Progenitor cell of endocrine pancreas (in vitro differentiated cells): Measurements from ENCODE around the gene MKS1. TPM values are rescaled to one million over a fixed set of nuclear protein-coding genes. Genes with fewer than 3 reads are reported as not detected.

Source experiments
- DNase-seq: peaks from one replicate; pipeline ENCODE4 v3.0.0; 2021; ENCODE audit warnings: low spot score; ENCODE audit not compliant: unreplicated experiment
- H3K27ac Mint-ChIP-seq: 2 replicates; pipeline ENCODE4 v1.8.0; 2021; ENCODE audit warnings: mild to moderate bottlenecking, moderate library complexity, mixed read lengths
- H3K27me3 Mint-ChIP-seq: 2 replicates; pipeline ENCODE4 v1.8.0; 2021; ENCODE audit warnings: mixed read lengths
- H3K36me3 Mint-ChIP-seq: 2 replicates; pipeline ENCODE4 v1.8.0; 2022; ENCODE audit warnings: mixed read lengths; ENCODE audit not compliant: insufficient read depth
- H3K4me1 Mint-ChIP-seq: 2 replicates; pipeline ENCODE4 v1.8.0; 2021; ENCODE audit warnings: low read depth, mixed read lengths
- H3K4me3 Mint-ChIP-seq: 2 replicates; pipeline ENCODE4 v1.8.0; 2021; ENCODE audit warnings: low read depth, mild to moderate bottlenecking, moderate library complexity, mixed read lengths
- H3K9me3 Mint-ChIP-seq: 2 replicates; pipeline ENCODE4 v1.8.0; 2021; ENCODE audit warnings: low read depth, mixed read lengths
- total RNA-seq: library from RNA; stranded (reverse); gene quantifications from 2 replicates; pipeline ENCODE4 v1.2.1, GENCODE V29; 2021
- TF ChIP-seq, protein P1 (sequence below): fragments of 200-600 bp; sonication (generic); IDR thresholded peaks from one replicate; pipeline ENCODE4 v1.5.0; 2021; ENCODE audit warnings: antibody characterized with exemption, mild to moderate bottlenecking; ENCODE audit not compliant: unreplicated experiment

Gene MKS1
- total RNA-seq, 1 donor from 2014 or later = 40.0 TPM

DNA sequence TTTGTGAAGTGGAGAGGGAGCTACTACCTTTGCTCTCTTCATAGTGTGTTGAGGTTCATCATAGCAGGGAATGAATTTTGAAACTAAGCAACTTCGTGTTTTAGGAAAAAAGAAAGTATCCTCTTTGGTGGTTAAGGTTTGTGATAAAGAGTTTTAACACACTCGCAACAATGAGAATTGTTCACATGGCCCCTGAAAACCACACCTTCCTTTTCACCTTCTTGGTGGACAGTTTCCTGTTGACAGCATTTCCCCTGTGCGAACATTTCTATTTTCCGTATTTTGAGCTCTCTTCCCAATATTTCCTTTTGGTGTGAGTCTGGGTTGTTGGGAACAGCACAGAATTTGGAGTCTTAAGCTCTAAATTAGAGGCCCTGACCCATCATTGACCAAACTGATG, 48.4 kb downstream of the MKS1 start:
- Mint-ChIP-seq H3K36me3 (no peaks in the 10 kb centered on the region), H3K27me3 (peaks cover 84% of the 10 kb centered on the region), H3K27ac (no peak overlapping the region), H3K4me1 (no peaks in the 10 kb centered on the region), H3K9me3 (no peaks in the 10 kb centered on the region), H3K4me3 (no peak overlapping the region)
- no peak for DNase-seq
- TF ChIP-seq, protein P1, sequence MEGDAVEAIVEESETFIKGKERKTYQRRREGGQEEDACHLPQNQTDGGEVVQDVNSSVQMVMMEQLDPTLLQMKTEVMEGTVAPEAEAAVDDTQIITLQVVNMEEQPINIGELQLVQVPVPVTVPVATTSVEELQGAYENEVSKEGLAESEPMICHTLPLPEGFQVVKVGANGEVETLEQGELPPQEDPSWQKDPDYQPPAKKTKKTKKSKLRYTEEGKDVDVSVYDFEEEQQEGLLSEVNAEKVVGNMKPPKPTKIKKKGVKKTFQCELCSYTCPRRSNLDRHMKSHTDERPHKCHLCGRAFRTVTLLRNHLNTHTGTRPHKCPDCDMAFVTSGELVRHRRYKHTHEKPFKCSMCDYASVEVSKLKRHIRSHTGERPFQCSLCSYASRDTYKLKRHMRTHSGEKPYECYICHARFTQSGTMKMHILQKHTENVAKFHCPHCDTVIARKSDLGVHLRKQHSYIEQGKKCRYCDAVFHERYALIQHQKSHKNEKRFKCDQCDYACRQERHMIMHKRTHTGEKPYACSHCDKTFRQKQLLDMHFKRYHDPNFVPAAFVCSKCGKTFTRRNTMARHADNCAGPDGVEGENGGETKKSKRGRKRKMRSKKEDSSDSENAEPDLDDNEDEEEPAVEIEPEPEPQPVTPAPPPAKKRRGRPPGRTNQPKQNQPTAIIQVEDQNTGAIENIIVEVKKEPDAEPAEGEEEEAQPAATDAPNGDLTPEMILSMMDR = no peak

DNA sequence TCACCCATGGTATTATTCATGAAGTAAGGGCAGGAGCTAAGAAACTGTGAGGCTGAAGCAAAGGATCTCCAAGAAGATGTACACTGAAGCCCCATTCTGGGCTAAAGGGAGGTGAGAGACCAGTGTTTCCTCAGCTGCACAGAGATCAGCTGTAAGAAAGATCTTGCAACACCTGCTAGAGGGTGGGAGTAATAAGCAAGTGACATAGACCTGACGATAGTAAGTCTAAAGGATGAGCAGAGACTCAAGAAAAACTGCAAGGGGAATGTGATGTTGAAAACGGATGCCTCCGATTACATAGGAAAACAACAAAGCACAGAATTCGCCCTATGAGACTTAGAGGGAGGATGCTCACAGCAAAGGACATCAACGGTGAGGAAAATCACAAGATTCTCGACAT, 52.4 kb downstream of the MKS1 start, which contains the start of gene OR4D2:
TSS of gene OR4D2 (plus strand) at position 301 of the 400 bp plus-strand sequence. CDS start 2,674 bp downstream, outside the sequence.
- no peaks in the 10 kb centered on the region for H3K4me1 Mint-ChIP-seq
- no peak for DNase-seq
- TF ChIP-seq, protein P1 = no peak
- no peaks in the 10 kb centered on the region for H3K9me3 Mint-ChIP-seq
- no peak within 1 kb of the TSS for H3K4me3 Mint-ChIP-seq
- H3K36me3 Mint-ChIP-seq = no peaks in the 10 kb centered on the region
- H3K27me3 Mint-ChIP-seq = peaks cover 84% of the 10 kb centered on the region
- H3K27ac Mint-ChIP-seq = no peak within 1 kb of the TSS

DNA sequence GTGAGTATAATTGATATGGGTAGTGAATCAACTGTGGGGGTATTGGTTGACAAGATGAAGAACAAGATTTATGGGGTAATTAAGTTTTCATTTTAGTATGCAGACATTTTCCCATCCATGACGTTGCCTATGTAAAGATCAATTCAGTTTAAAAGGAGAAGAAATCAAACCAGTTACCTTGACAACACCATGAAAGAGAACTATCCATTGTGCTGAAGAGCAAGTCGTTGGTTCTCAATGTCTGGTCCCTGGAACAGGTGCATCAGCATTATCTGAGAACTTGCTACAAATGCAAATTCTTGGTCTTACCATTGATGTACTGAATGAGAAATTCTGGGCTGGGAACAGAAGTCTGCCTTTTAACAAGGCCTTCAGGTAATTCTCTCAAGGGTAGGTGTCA, 53.1 kb downstream of the MKS1 start:
- peaks cover 86% of the 10 kb centered on the region for H3K27me3 Mint-ChIP-seq
- no peak for DNase-seq
- no peaks in the 10 kb centered on the region for H3K9me3 Mint-ChIP-seq
- H3K4me1 Mint-ChIP-seq = no peaks in the 10 kb centered on the region
- TF ChIP-seq, protein P1 = no peak
- H3K4me3 Mint-ChIP-seq = no peak overlapping the region
- H3K27ac Mint-ChIP-seq = no peak overlapping the region
- no peaks in the 10 kb centered on the region for H3K36me3 Mint-ChIP-seq

DNA sequence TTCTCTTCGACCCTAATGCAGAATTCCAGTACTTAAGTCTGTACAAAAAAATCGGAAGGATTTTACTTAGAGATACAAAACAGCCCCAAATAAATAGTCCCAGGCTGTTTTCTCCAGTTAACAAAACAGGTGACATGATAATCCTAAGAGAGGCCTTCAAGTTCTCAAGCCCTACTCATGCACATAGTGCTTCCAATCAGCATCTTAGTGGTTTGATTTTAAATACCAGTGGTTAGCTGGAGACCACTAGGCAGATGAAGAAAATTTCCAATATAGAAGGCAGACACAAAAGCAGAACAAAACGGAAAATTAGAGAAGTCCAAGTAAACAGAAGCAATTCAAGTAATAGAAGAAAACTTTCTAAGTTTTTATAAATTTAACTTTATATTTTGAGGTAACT, 57.5 kb downstream of the MKS1 start:
- no peak for DNase-seq
- Mint-ChIP-seq H3K36me3 (no peaks in the 10 kb centered on the region), H3K27me3 (peaks cover 81% of the 10 kb centered on the region), H3K4me3 (no peak overlapping the region), H3K4me1 (peaks cover 6% of the 10 kb centered on the region), H3K27ac (no peak overlapping the region), H3K9me3 (no peaks in the 10 kb centered on the region)
- TF ChIP-seq, protein P1 = no peak

DNA sequence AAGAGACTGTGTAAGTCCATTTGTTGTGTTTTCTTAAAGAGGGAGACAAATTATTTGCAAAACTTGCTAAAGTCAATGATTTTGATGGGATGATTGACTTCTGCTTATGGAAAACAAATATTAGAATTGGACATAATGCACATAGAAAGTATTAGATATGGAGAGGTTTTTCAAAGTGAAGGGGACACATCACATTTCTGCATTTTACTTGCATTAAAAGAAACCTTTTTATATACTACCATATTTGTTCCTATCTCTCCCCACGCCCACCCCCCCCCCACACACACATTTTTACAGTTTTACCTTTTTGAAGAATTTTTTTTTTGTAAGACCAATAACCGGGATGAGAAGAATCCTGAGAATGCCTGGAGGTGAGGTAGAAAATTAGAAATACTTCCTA, 60.9 kb downstream of the MKS1 start:
- Mint-ChIP-seq H3K4me3 (no peak overlapping the region), H3K36me3 (no peaks in the 10 kb centered on the region), H3K27me3 (peaks cover 83% of the 10 kb centered on the region), H3K9me3 (no peaks in the 10 kb centered on the region), H3K27ac (no peak overlapping the region), H3K4me1 (peaks cover 6% of the 10 kb centered on the region)
- TF ChIP-seq, protein P1 = no peak
- no peak for DNase-seq
